Measurements from ENCODE around the gene PLEKHB1.

DNA sequence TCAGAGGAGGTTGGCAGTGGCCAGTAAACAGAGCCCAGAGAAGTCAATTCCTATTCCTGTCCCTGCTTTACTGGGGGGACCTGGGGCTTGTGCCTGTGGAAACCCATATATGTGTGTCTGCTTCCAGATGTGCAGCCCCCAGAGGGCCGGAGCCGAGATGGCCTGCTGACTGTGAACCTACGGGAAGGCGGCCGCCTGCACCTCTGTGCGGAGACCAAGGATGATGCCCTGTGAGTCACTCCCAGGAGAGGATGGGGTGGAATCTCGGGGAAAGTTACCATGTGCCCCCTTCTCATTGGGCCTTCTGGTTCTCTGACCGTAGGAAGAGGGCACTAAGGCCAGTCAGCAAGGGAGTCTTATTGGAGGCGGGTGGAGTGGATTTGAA is 5.3 kb downstream of the PLEKHB1 start:
- TF ChIP-seq, protein P1, sequence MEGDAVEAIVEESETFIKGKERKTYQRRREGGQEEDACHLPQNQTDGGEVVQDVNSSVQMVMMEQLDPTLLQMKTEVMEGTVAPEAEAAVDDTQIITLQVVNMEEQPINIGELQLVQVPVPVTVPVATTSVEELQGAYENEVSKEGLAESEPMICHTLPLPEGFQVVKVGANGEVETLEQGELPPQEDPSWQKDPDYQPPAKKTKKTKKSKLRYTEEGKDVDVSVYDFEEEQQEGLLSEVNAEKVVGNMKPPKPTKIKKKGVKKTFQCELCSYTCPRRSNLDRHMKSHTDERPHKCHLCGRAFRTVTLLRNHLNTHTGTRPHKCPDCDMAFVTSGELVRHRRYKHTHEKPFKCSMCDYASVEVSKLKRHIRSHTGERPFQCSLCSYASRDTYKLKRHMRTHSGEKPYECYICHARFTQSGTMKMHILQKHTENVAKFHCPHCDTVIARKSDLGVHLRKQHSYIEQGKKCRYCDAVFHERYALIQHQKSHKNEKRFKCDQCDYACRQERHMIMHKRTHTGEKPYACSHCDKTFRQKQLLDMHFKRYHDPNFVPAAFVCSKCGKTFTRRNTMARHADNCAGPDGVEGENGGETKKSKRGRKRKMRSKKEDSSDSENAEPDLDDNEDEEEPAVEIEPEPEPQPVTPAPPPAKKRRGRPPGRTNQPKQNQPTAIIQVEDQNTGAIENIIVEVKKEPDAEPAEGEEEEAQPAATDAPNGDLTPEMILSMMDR (IDR thresholded peaks at IDR 0.05), result no peak
- no peak for TF ChIP-seq EZH2 (IDR thresholded peaks at IDR 0.05)
- TF ChIP-seq EZH2phosphoT487 (IDR thresholded peaks at IDR 0.05), result no peak

Data from neural progenitor cell (in vitro differentiated cells).